Measurements from ENCODE around the gene ATP1A2.
A peak's percentile ranks its signal among the peaks of the same experiment; 100 is the strongest.

ATP1A2 gene

GRCh38 chr1:160081261-160081936, 34.2 kb upstream of the ATP1A2 start, which contains the start of gene KCNJ9:
KCNJ9 (plus strand) TSS chr1:160081538; CDS start chr1:160084031, 2,493 bp downstream.
- no peak within 1 kb of the TSS for H3K4me3 ChIP-seq (ENCODE audit: low read depth, low read length)
- no peak within 1 kb of the TSS for H3K27ac ChIP-seq (ENCODE audit: extremely low read depth, low read depth, low read length)
- ChIA-PET POLR2A (no interaction called here), CTCF (interaction anchor here (0.6 to 16.5 kb wide), 8 partner anchors 8 to 219 kb away, joined by 3 to 541 read pairs (median 4); partner anchors contain the start of gene VSIG8)
- H3K36me3 ChIP-seq (ENCODE audit: control insufficient read depth in 2 of 2, insufficient read depth in 1 of 2, low read length in 2 of 2) = no peaks in the 10 kb centered on the region
- TF ChIP-seq ZNF571 (tag by site-specific recombination; IDR thresholded peaks at IDR 0.05) (no peak), ZNF658 (tag by site-specific recombination; IDR thresholded peaks at IDR 0.05) (no peak), ZNF433 (tag by site-specific recombination; IDR thresholded peaks at IDR 0.05; ENCODE audit: low read depth) (no peak), ZNF600 (tag by site-specific recombination; IDR thresholded peaks at IDR 0.05) (no peak), ZSCAN18 (tag by site-specific recombination; IDR thresholded peaks at IDR 0.05) (no peak), ZNF585B (tag by site-specific recombination; IDR thresholded peaks at IDR 0.05) (no peak), ZNF157 (tag by site-specific recombination; IDR thresholded peaks at IDR 0.05) (no peak), ZEB2 (tag by site-specific recombination; IDR thresholded peaks at IDR 0.05) (no peak), ZFP3 (tag by site-specific recombination; IDR thresholded peaks at IDR 0.05; ENCODE audit: low read depth) (no peak), ZNF560 (tag by site-specific recombination; IDR thresholded peaks at IDR 0.05; ENCODE audit: borderline replicate concordance) (no peak), ZNF558 (tag by site-specific recombination; IDR thresholded peaks at IDR 0.05) (no peak)
- no peaks in the 10 kb centered on the region for H3K9me3 ChIP-seq (ENCODE audit: control insufficient read depth, insufficient read depth, low read depth, low read length)
- no peaks in the 10 kb centered on the region for H3K4me1 ChIP-seq (ENCODE audit: control insufficient read depth, insufficient read depth, low read length)

- Histone ChIP-seq H3K9me3 (ENCODE audit: control insufficient read depth, insufficient read depth, low read depth, low read length) (no peaks in the 10 kb centered on the region), H3K36me3 (ENCODE audit: control insufficient read depth in 2 of 2, insufficient read depth in 1 of 2, low read length in 2 of 2) (no peaks in the 10 kb centered on the region), H3K4me1 (ENCODE audit: control insufficient read depth, insufficient read depth, low read length) (no peaks in the 10 kb centered on the region), H3K27ac (ENCODE audit: extremely low read depth, low read depth, low read length) (no peak overlapping the region), H3K4me3 (ENCODE audit: low read depth, low read length) (no peak overlapping the region)
- ChIA-PET POLR2A (interaction anchor here (0.6 to 1.1 kb wide), 2 partner anchors 14 to 17 kb away, joined by 3 to 4 read pairs; no protein-coding TSS in a partner anchor), CTCF (interaction anchor here (0.6 to 16.5 kb wide), 11 partner anchors 15 to 216 kb away, joined by 3 to 541 read pairs (median 5); no protein-coding TSS in a partner anchor)
- TF ChIP-seq EGR2 (tag by site-specific recombination; IDR thresholded peaks at IDR 0.05; ENCODE audit: low read depth) (peak; percentile 65; the same call in 1 of the 2 replicates), ZNF248 (tag by site-specific recombination; IDR thresholded peaks at IDR 0.05) (no peak), ZFHX2 (tag by site-specific recombination; conservative IDR thresholded peaks at IDR 0.05) (peak; percentile 69)
Measured at GRCh38 chr1:160082487-160082886, 33.1 kb upstream of the ATP1A2 start.

GRCh38 chr1:160082926-160083325, 32.6 kb upstream of the ATP1A2 start:
- Histone ChIP-seq H3K9me3 (ENCODE audit: control insufficient read depth, insufficient read depth, low read depth, low read length) (no peaks in the 10 kb centered on the region), H3K4me3 (ENCODE audit: low read depth, low read length) (no peak overlapping the region), H3K36me3 (ENCODE audit: control insufficient read depth in 2 of 2, insufficient read depth in 1 of 2, low read length in 2 of 2) (no peaks in the 10 kb centered on the region), H3K4me1 (ENCODE audit: control insufficient read depth, insufficient read depth, low read length) (no peaks in the 10 kb centered on the region), H3K27ac (ENCODE audit: extremely low read depth, low read depth, low read length) (no peak overlapping the region)
- CTCF ChIA-PET = interaction anchor here (0.6 to 16.5 kb wide), 8 partner anchors 15 to 169 kb away, joined by 4 to 541 read pairs (median 6); partner anchors contain the start of gene PIGM
- POLR2A ChIA-PET = interaction anchor here (1.1 kb wide), 1 partner anchor 14 kb away, joined by 3 read pairs; no protein-coding TSS in a partner anchor
- TF ChIP-seq ZNF341 (tag by site-specific recombination; IDR thresholded peaks at IDR 0.05; ENCODE audit: low read depth) = peak; percentile 76
- TF ChIP-seq ZNF571 (tag by site-specific recombination; IDR thresholded peaks at IDR 0.05) = no peak
- peak; percentile 77 for TF ChIP-seq PRDM10 (tag by site-specific recombination; IDR thresholded peaks at IDR 0.05)

Measured in HEK293 (cell line).